Prostate gland (tissue), 2 donors: Measurements from ENCODE around the gene GLDC. TPM values are rescaled to one million over a fixed set of nuclear protein-coding genes. Genes with fewer than 3 reads are reported as not detected.

Experiments used
- DNase-seq: peaks from one replicate; pipeline ENCODE4 v3.0.0-alpha.2; 2019; ENCODE audit warnings: low spot score
- H3K27ac ChIP-seq, 2 donors: fragments of 200-600 bp; sonication (generic); 2 replicates each; pipeline ENCODE4 v1.5.1; 2017 to 2019
- H3K27me3 ChIP-seq: fragments of 200-600 bp; sonication (generic); replicated peaks from 2 replicates; pipeline ENCODE4 v1.5.1; 2019; ENCODE audit not compliant: insufficient read depth
- H3K36me3 ChIP-seq, 2 donors: fragments of 200-600 bp; sonication (generic); 1 replicate in 1 of 2; 2 replicates in 1 of 2; pipeline versions ENCODE4 v1.5.1 to v1.8.1; 2017 to 2019
- H3K4me1 ChIP-seq: fragments of 200-600 bp; sonication (generic); replicated peaks from 2 replicates; pipeline ENCODE4 v1.5.1; 2019
- H3K4me3 ChIP-seq, 2 donors: fragments of 200-600 bp; sonication (generic); 2 replicates each; pipeline ENCODE4 v1.5.1; 2017 to 2019
- H3K9me3 ChIP-seq: fragments of 200-600 bp; sonication (generic); 2 replicates; pipeline ENCODE4 v1.5.1; 2017
- POLR2A ChIP-seq: fragments of 450-650 bp; IDR thresholded peaks from one replicate; pipeline ENCODE4 v1.6.1; 2016; ENCODE audit warnings: antibody characterized with exemption, mild to moderate bottlenecking
- POLR2AphosphoS5 ChIP-seq: sonication (generic); formaldehyde crosslinking; IDR thresholded peaks from one replicate; pipeline ENCODE4 v1.6.1; 2017; ENCODE audit warnings: antibody characterized with exemption
- WGBS: methylation state at CpG from one replicate; pipeline ENCODE4 v1.1.5; 2018; 5-methylcytosine and 5-hydroxymethylcytosine counted together
- intact Hi-C: fragments of 100-400 bp; cut with DNase I; formaldehyde crosslinking; loops from one replicate; pipeline ENCODE4 v1.14.2; 2022
- small RNA-seq, 2 donors: library from RNA; depleted of rRNA; stranded (forward); fragments of <200 nt; gene quantifications; one replicate each; pipeline ENCODE3, GENCODE V24; 2016
- total RNA-seq, 2 donors: library from RNA; depleted of rRNA; stranded (reverse); fragments of >200 nt; gene quantifications; one replicate each; pipeline ENCODE4 v1.1.0, GENCODE V29; 2016
- TF ChIP-seq, protein P1 (sequence below), 4 experiments: fragments of 200-600 bp in 2 of 4; fragments of 450-650 bp in 2 of 4; sonication (generic) in 2 of 4; IDR thresholded peaks; 1 replicate in 3 of 4; 2 replicates in 1 of 4; pipeline ENCODE4 v1.5.1; 2016 to 2019; ENCODE audit warnings: antibody characterized with exemption in 4 of 4, mild to moderate bottlenecking in 2 of 4, moderate library complexity in 2 of 4

GLDC gene
- total RNA-seq, 2 donors from 2014 or later: 2.7 to 4.0 TPM

- WGBS: 84% methylated on average over 1 of the region's 1 CpG
- Histone ChIP-seq H3K4me1 (no peaks in the 10 kb centered on the region), H3K4me3 (no peak overlapping the region), H3K27ac (no peak overlapping the region), H3K27me3 (no peaks in the 10 kb centered on the region), H3K9me3 (no peaks in the 10 kb centered on the region), H3K36me3 (no peaks in the 10 kb centered on the region)
- intact Hi-C loops: no loop called here
- no peak for DNase-seq
- TF ChIP-seq POLR2A (no peak), POLR2AphosphoS5 (no peak)
- TF ChIP-seq, protein P1, sequence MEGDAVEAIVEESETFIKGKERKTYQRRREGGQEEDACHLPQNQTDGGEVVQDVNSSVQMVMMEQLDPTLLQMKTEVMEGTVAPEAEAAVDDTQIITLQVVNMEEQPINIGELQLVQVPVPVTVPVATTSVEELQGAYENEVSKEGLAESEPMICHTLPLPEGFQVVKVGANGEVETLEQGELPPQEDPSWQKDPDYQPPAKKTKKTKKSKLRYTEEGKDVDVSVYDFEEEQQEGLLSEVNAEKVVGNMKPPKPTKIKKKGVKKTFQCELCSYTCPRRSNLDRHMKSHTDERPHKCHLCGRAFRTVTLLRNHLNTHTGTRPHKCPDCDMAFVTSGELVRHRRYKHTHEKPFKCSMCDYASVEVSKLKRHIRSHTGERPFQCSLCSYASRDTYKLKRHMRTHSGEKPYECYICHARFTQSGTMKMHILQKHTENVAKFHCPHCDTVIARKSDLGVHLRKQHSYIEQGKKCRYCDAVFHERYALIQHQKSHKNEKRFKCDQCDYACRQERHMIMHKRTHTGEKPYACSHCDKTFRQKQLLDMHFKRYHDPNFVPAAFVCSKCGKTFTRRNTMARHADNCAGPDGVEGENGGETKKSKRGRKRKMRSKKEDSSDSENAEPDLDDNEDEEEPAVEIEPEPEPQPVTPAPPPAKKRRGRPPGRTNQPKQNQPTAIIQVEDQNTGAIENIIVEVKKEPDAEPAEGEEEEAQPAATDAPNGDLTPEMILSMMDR (IDR thresholded peaks at IDR 0.05): no peak
Observed at GRCh38 chr9:6489099-6489498, 156.4 kb downstream of the GLDC start.

DNA sequence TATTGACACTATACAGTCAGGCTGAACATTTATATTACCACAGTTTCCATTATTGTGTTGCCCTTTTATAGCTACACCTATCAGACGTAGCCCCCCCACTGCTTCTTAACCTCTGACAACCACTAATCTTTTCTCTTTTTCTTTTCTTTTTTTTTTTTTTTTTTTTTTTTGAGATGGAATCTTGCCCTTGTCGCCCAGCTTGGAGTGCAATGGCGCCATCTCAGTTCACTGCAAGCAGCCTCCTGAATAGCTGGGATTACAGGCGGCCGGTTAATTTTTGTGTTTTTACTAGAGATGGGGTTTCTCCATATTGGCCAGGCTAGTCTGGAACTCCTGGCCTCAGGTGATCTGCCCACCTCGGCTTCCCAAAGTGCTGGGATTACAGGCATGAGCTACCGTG lies 157.1 kb downstream of the GLDC start:
- WGBS: 95% methylated on average over 7 of the region's 7 CpGs
- H3K27me3 ChIP-seq: no peaks in the 10 kb centered on the region
- no peaks in the 10 kb centered on the region for H3K4me1 ChIP-seq
- no peaks in the 10 kb centered on the region for H3K9me3 ChIP-seq
- TF ChIP-seq, protein P1 (IDR thresholded peaks at IDR 0.05): no peak
- TF ChIP-seq POLR2A (no peak), POLR2AphosphoS5 (no peak)
- no peak overlapping the region for H3K27ac ChIP-seq
- DNase-seq: no peak
- H3K4me3 ChIP-seq: no peak overlapping the region
- no peaks in the 10 kb centered on the region for H3K36me3 ChIP-seq
- intact Hi-C loops: no loop called here

DNA sequence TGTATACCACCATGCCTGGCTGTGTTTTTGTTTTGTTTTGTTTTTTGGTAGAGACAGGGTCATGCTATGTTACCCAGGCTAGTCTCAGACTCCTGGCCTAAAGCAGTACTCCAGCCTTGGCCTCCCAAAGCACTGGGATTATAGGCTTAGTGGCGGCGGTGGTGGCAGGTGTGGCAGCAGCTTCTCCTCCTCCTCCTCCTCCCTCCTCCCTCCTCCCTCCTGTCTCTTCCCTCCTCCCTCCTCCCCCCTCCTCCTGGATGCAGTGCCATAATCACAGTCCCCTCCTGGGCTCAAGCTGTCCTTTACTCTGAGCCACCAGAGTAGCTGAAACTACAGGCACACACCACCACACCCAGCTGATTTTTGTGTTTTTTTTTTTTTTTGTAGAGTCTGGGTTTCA lies 161.3 kb downstream of the GLDC start:
- Histone ChIP-seq H3K4me3 (no peak overlapping the region), H3K27ac (no peak overlapping the region), H3K4me1 (no peaks in the 10 kb centered on the region), H3K36me3 (no peaks in the 10 kb centered on the region), H3K9me3 (no peaks in the 10 kb centered on the region), H3K27me3 (no peaks in the 10 kb centered on the region)
- TF ChIP-seq, protein P1 (IDR thresholded peaks at IDR 0.05): no peak
- DNase-seq: no peak
- 92% methylated on average over 2 of the region's 2 CpGs for WGBS
- intact Hi-C loops: no loop called here

Small RNA genes within 50 kb of the gene (small RNA-seq; reads per million reads assigned to genes)
- gene RN7SL123P: 0 reads per million in 2 donors
- 0 reads per million in 2 donors for gene RN7SL25P

Other genes with a start within 250 kb of the GLDC start
- 10 to 100 TPM; 41.9 to 52.1 TPM for gene UHRF2, start 232.5 kb downstream of the GLDC start, total RNA-seq
- 10 to 100 TPM; 18.1 to 27.7 TPM for gene KDM4C, start 112.2 kb upstream of the GLDC start, total RNA-seq